H1 (cell line): ENCODE results near the gene TMEM196. TPM values are rescaled to one million over a fixed set of nuclear protein-coding genes. Genes with fewer than 3 reads are reported as not detected.

ENCODE experiments used
- CTCF ChIA-PET: fragments of 300-600 bp; sonication (Branson Sonifier 250); formaldehyde crosslinking; loops from one replicate; lab custom pipeline; 2021; ENCODE audit not compliant: partially characterized antibody; lab: Charles Lee
- POLR2A ChIA-PET: fragments of 300-600 bp; sonication (Branson Sonifier 250); formaldehyde crosslinking; loops from one replicate; lab custom pipeline; 2021; ENCODE audit warnings: inconsistent platforms; ENCODE audit not compliant: partially characterized antibody; lab: Charles Lee
- DNase-seq, 2 experiments: peaks; one replicate each; pipeline versions ENCODE4 v3.0.0 to v3.0.0-alpha.2; 2010 to 2022; ENCODE audit warnings: low spot score in 2 of 2, low read depth in 1 of 2, mixed read lengths in 1 of 2
- FAIRE-seq: peaks from 2 replicates; lab custom pipeline; 2011; peaks lifted over from hg19 to GRCh38; lab: Jason Lieb, UNC
- H2AFZ ChIP-seq: 2 replicates; pipeline ENCODE4 v1.8.1; 2012; ENCODE audit warnings: low read length, inconsistent platforms
- H2AK5ac ChIP-seq: 2 replicates; pipeline ENCODE4 v1.6.1; 2013; ENCODE audit warnings: low read depth, low read length
- H2BK120ac ChIP-seq: replicated peaks from 2 replicates; pipeline ENCODE3; 2013; ENCODE audit warnings: low read depth, low read length, inconsistent platforms
- H2BK12ac ChIP-seq: 2 replicates; pipeline ENCODE4 v1.6.1; 2013; ENCODE audit warnings: low read depth, low read length
- H2BK15ac ChIP-seq: 2 replicates; pipeline ENCODE4 v1.6.1; 2013; ENCODE audit warnings: low read length
- H2BK20ac ChIP-seq: 2 replicates; pipeline ENCODE4 v1.6.1; 2013; ENCODE audit warnings: low read length
- H2BK5ac ChIP-seq: 2 replicates; pipeline ENCODE4 v1.6.1; 2013; ENCODE audit warnings: low read depth, low read length
- H3K14ac ChIP-seq: 2 replicates; pipeline ENCODE4 v1.6.1; 2013; ENCODE audit warnings: inconsistent platforms; ENCODE audit not compliant: insufficient read length
- H3K18ac ChIP-seq: 2 replicates; pipeline ENCODE4 v1.6.1; 2013; ENCODE audit warnings: low read length; ENCODE audit errors: extremely low read depth
- H3K23ac ChIP-seq: 2 replicates; pipeline ENCODE4 v1.6.1; 2013; ENCODE audit warnings: inconsistent platforms; ENCODE audit not compliant: insufficient read length
- H3K23me2 ChIP-seq: 2 replicates; pipeline ENCODE4 v1.6.1; 2013; ENCODE audit warnings: low read depth, low read length
- H3K27ac ChIP-seq: 2 replicates; pipeline ENCODE4 v1.6.1; 2011; ENCODE audit warnings: low read depth, low read length, inconsistent platforms
- H3K27me3 ChIP-seq, 4 experiments: replicated peaks in 1 of 4; 1 replicate in 1 of 4; 2 replicates in 3 of 4; pipeline versions ENCODE4 v1.6.1 to v1.8.1; 2011 to 2013; ENCODE audit warnings: low read length in 3 of 4, mild to moderate bottlenecking in 3 of 4, inconsistent platforms in 2 of 4, mixed read lengths in 2 of 4, moderate library complexity in 1 of 4; ENCODE audit not compliant: control insufficient read depth in 3 of 4, insufficient read depth in 3 of 4; ENCODE audit errors: extremely low read depth in 1 of 4
- H3K36me3 ChIP-seq, 4 experiments: 2 replicates each; pipeline versions ENCODE4 v1.6.1 to v1.8.1; 2011 to 2013; ENCODE audit warnings: mild to moderate bottlenecking in 4 of 4, low read length in 3 of 4, moderate library complexity in 2 of 4, control low read depth in 1 of 4, inconsistent platforms in 1 of 4; ENCODE audit not compliant: insufficient read depth in 4 of 4, control insufficient read depth in 2 of 4
- H3K4ac ChIP-seq: replicated peaks from 2 replicates; pipeline ENCODE3; 2013; ENCODE audit warnings: low read length, low read depth, mixed read lengths, inconsistent platforms; ENCODE audit not compliant: insufficient read length
- H3K4me1 ChIP-seq, 4 experiments: replicated peaks in 1 of 4; 1 replicate in 1 of 4; 2 replicates in 3 of 4; pipeline versions ENCODE4 v1.6.1 to v1.8.1; 2011 to 2013; ENCODE audit warnings: low read length in 3 of 4, inconsistent platforms in 2 of 4, mixed read lengths in 1 of 4; ENCODE audit not compliant: insufficient read depth in 4 of 4, control insufficient read depth in 3 of 4
- H3K4me2 ChIP-seq, 2 experiments: 2 replicates each; pipeline versions ENCODE4 v1.6.1 to v1.8.1; 2011 to 2013; ENCODE audit warnings: low read depth in 2 of 2, low read length in 2 of 2, control low read depth in 1 of 2, inconsistent platforms in 1 of 2, mild to moderate bottlenecking in 1 of 2; ENCODE audit not compliant: insufficient read depth in 1 of 2
- H3K4me3 ChIP-seq, 4 experiments: fragments of 200-600, 300-600 bp in 1 of 4; sonication (generic), shearing (Covaris generic), sonication (Bioruptor Twin) in 1 of 4; 2 replicates each; pipeline versions ENCODE4 v1.5.1 to v1.8.1; 2011 to 2016; ENCODE audit warnings: low read length in 4 of 4, low read depth in 3 of 4, control low read depth in 2 of 4, inconsistent platforms in 2 of 4, mild to moderate bottlenecking in 2 of 4, mixed read lengths in 1 of 4, moderate library complexity in 1 of 4; ENCODE audit not compliant: insufficient read depth in 2 of 4; ENCODE audit errors: extremely low read depth in 1 of 4
- H3K56ac ChIP-seq: replicated peaks from 2 replicates; pipeline ENCODE3; 2013; ENCODE audit warnings: low read depth, mild to moderate bottlenecking, mixed read lengths, low read length, inconsistent platforms; ENCODE audit not compliant: insufficient read length
- H3K79me1 ChIP-seq: 2 replicates; pipeline ENCODE4 v1.6.1; 2013; ENCODE audit warnings: low read depth, low read length, control low read depth
- H3K79me2 ChIP-seq, 2 experiments: 2 replicates each; pipeline versions ENCODE4 v1.6.1 to v1.8.1; 2012 to 2013; ENCODE audit warnings: low read length in 2 of 2, mild to moderate bottlenecking in 2 of 2, inconsistent platforms in 1 of 2; ENCODE audit not compliant: insufficient read depth in 2 of 2, control insufficient read depth in 1 of 2
- H3K9ac ChIP-seq, 4 experiments: replicated peaks in 1 of 4; 1 replicate in 1 of 4; 2 replicates in 3 of 4; pipeline versions ENCODE4 v1.6.1 to v1.8.1; 2011 to 2013; ENCODE audit warnings: low read depth in 3 of 4, low read length in 3 of 4, control low read depth in 2 of 4, mild to moderate bottlenecking in 2 of 4, moderate library complexity in 2 of 4, inconsistent platforms in 1 of 4; ENCODE audit errors: extremely low read depth in 1 of 4
- H3K9me3 ChIP-seq, 2 experiments: 2 replicates each; pipeline versions ENCODE4 v1.6.1 to v1.8.1; 2012 to 2013; ENCODE audit warnings: mild to moderate bottlenecking in 2 of 2, moderate library complexity in 2 of 2, control low read depth in 1 of 2, inconsistent platforms in 1 of 2, low read depth in 1 of 2, low read length in 1 of 2, mixed read lengths in 1 of 2; ENCODE audit not compliant: insufficient read depth in 2 of 2
- H4K20me1 ChIP-seq, 2 experiments: replicated peaks in 1 of 2; 2 replicates each; pipeline versions ENCODE3 to v1.8.1; 2011 to 2013; ENCODE audit warnings: inconsistent platforms in 2 of 2, low read length in 2 of 2, mild to moderate bottlenecking in 1 of 2; ENCODE audit not compliant: insufficient read depth in 2 of 2, control insufficient read depth in 1 of 2
- H4K5ac ChIP-seq: 2 replicates; pipeline ENCODE4 v1.6.1; 2013; ENCODE audit warnings: low read length, low read depth, mixed read lengths, inconsistent platforms; ENCODE audit not compliant: insufficient read length
- H4K8ac ChIP-seq: 2 replicates; pipeline ENCODE4 v1.8.0; 2013; ENCODE audit warnings: mild to moderate bottlenecking, moderate library complexity, low read length, inconsistent platforms; ENCODE audit not compliant: insufficient read depth; ENCODE audit errors: extremely low read depth
- H4K91ac ChIP-seq: replicated peaks from 2 replicates; pipeline ENCODE3; 2013; ENCODE audit warnings: low read length, mixed read lengths, inconsistent platforms; ENCODE audit not compliant: insufficient read length
- ASH2L ChIP-seq: fragments of 200-600, 300-600 bp; sonication (generic); IDR thresholded peaks from one replicate; pipeline ENCODE4 v1.7.1; 2017; ENCODE audit warnings: low read length
- CBX8 ChIP-seq: fragments of 300-800, 300-1000 bp; sonication (generic); IDR thresholded peaks from 2 replicates; pipeline ENCODE4 v1.7.1; 2016; ENCODE audit warnings: low read depth, low read length, borderline replicate concordance
- NRF1 ChIP-seq: IDR thresholded peaks from 2 replicates; pipeline ENCODE4 v1.6.1; 2011; ENCODE audit warnings: mild to moderate bottlenecking, low read depth, low read length, improper control_type of control experiment
- POLR2A ChIP-seq, 2 experiments: IDR thresholded peaks; 1 replicate in 1 of 2; 2 replicates in 1 of 2; pipeline ENCODE4 v1.6.1; 2011; ENCODE audit warnings: low read depth in 2 of 2, low read length in 2 of 2, mild to moderate bottlenecking in 2 of 2; ENCODE audit errors: control extremely low read depth in 1 of 2
- RAD21 ChIP-seq, 2 experiments: IDR thresholded peaks in 1 of 2; conservative IDR thresholded peaks in 1 of 2; 2 replicates each; pipeline ENCODE4 v1.6.1; 2011; ENCODE audit warnings: low read depth in 2 of 2, low read length in 2 of 2, improper control_type of control experiment in 1 of 2, inconsistent platforms in 1 of 2, mild to moderate bottlenecking in 1 of 2, moderate library complexity in 1 of 2
- WGBS, 2 experiments: shearing (Covaris generic) in 1 of 2; methylation state at CpG; one replicate each; pipeline versions ENCODE4 v1.1.6 to v1.1.7; 2013 to 2015; ENCODE audit warnings: low lambda C conversion rate in 2 of 2, mixed read lengths in 2 of 2, inconsistent platforms in 1 of 2, low coverage in 1 of 2, missing lambda C conversion rate in 1 of 2; ENCODE audit not compliant: insufficient replicate concordance in 2 of 2, insufficient coverage in 1 of 2, insufficient read length in 1 of 2; ENCODE audit errors: extremely low coverage in 1 of 2, missing lambda C conversion rate in 1 of 2; 5-methylcytosine and 5-hydroxymethylcytosine counted together
- polyA plus RNA-seq, 7 experiments: library from polyadenylated mRNA; depleted of rRNA in 3 of 7; stranded (reverse) in 5 of 7; unstranded in 2 of 7; fragments of >200 nt in 5 of 7; fragments of 200-250 nt in 2 of 7; gene quantifications; 1 replicate in 5 of 7; 2 replicates in 1 of 7; 4 replicates in 1 of 7; pipeline versions ENCODE4 v1.2.1 to v1.2.3, GENCODE V29; 2011 to 2013; ENCODE audit warnings: missing spikeins in 2 of 7, mixed read lengths in 2 of 7
- total RNA-seq: library from RNA; stranded (reverse); fragmentation: NEBNext Ultra II Directional; extraction: Animal tissue kit (Norgen Biotek cat#: 25700); gene quantifications from 2 replicates; pipeline ENCODE4 v1.2.1, GENCODE V29; 2021

Gene TMEM196
- total and polyA plus RNA-seq, 2 of the 8 experiments (the other 6 are each of a cell fraction or from before 2014, with no cell fraction given) = 0.06 to 0.07 TPM

- Histone ChIP-seq H3K4me1 (no peaks in the 10 kb centered on the region), H3K27me3 (no peaks in the 10 kb centered on the region), H3K9me3 (no peaks in the 10 kb centered on the region), H3K14ac (no peak overlapping the region), H3K79me1 (no peaks in the 10 kb centered on the region), H2AFZ (no peak overlapping the region), H3K9ac (no peak overlapping the region), H3K27ac (no peak overlapping the region), H2BK5ac (no peak overlapping the region), H3K23me2 (no peaks in the 10 kb centered on the region), H3K4ac (no peak overlapping the region), H3K4me3 (no peak overlapping the region), H2BK20ac (no peak overlapping the region), H4K8ac (no peak overlapping the region), H3K23ac (no peak overlapping the region), H4K5ac (no peak overlapping the region), H3K79me2 (no peaks in the 10 kb centered on the region), H2BK15ac (no peak overlapping the region), H3K56ac (no peak overlapping the region), H3K18ac (no peak overlapping the region), H2BK12ac (no peak overlapping the region), H3K36me3 (no peaks in the 10 kb centered on the region), H4K91ac (no peak overlapping the region), H2AK5ac (no peak overlapping the region), H4K20me1 (no peaks in the 10 kb centered on the region), H2BK120ac (no peak overlapping the region), H3K4me2 (no peak overlapping the region)
- ChIA-PET CTCF (no interaction called here), POLR2A (no interaction called here)
- FAIRE-seq = no peak
- DNase-seq = no peak
- 92% methylated on average over 2 of the region's 2 CpGs; no CpG with 5 or more reads in 1 of the 2 experiments for WGBS, 2 experiments
- no peak for TF ChIP-seq CBX8
- TF ChIP-seq POLR2A (IDR thresholded peaks at IDR 0.05; ENCODE audit: control extremely low read depth in 1 of 2, low read depth in 2 of 2, low read length in 2 of 2) = no peak
- no peak for TF ChIP-seq NRF1
- no peak for TF ChIP-seq RAD21 (IDR thresholded peaks at IDR 0.05 in 1 of 2, conservative IDR thresholded peaks at IDR 0.05 in 1 of 2; ENCODE audit: low read depth in 2 of 2, low read length in 2 of 2)
- no peak for TF ChIP-seq ASH2L
These were observed 41.4 kb upstream of the TMEM196 start for GRCh38 chr7:19814776-19815175.
